ENCODE measurements around the gene DISC1.

The DISC1 gene

GRCh38 chr1:231619257-231619634 is 7.3 kb upstream of the DISC1 start:
- TF ChIP-seq, protein P1, sequence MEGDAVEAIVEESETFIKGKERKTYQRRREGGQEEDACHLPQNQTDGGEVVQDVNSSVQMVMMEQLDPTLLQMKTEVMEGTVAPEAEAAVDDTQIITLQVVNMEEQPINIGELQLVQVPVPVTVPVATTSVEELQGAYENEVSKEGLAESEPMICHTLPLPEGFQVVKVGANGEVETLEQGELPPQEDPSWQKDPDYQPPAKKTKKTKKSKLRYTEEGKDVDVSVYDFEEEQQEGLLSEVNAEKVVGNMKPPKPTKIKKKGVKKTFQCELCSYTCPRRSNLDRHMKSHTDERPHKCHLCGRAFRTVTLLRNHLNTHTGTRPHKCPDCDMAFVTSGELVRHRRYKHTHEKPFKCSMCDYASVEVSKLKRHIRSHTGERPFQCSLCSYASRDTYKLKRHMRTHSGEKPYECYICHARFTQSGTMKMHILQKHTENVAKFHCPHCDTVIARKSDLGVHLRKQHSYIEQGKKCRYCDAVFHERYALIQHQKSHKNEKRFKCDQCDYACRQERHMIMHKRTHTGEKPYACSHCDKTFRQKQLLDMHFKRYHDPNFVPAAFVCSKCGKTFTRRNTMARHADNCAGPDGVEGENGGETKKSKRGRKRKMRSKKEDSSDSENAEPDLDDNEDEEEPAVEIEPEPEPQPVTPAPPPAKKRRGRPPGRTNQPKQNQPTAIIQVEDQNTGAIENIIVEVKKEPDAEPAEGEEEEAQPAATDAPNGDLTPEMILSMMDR (IDR thresholded peaks at IDR 0.05) = no peak

DNA sequence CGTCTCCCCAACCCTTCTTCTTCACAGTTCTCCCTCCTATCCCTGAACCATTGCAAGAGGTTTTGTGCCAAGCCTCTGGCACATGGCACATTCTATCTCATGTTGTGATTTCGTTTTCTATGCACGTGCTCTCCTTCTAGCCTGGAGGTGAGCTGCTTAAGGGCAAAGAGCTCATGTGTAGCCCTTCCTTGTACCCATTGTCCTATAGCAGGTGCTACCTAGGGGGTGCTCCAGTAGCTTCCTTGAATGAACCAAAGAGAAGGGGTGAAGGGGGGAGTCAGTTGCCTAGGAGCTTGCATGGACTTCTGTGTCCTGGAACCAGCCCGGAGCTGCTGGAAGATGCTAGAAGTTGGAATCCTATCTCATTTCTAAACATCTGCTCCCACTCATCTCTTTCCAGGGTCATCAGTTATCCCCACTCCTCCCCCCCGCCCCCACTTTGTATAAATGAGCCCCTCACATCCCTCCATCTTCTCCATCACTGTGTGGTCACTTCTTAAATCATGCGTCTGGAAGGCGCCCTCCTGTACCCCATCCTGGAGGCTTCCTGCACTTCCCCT is 535 bp upstream of the DISC1 start:
- TF ChIP-seq, protein P1 (IDR thresholded peaks at IDR 0.05) = no peak

GRCh38 chr1:231626951-231627614 is 493 bp downstream of the DISC1 start:
- TF ChIP-seq, protein P1 (IDR thresholded peaks at IDR 0.05) = no peak

DNA sequence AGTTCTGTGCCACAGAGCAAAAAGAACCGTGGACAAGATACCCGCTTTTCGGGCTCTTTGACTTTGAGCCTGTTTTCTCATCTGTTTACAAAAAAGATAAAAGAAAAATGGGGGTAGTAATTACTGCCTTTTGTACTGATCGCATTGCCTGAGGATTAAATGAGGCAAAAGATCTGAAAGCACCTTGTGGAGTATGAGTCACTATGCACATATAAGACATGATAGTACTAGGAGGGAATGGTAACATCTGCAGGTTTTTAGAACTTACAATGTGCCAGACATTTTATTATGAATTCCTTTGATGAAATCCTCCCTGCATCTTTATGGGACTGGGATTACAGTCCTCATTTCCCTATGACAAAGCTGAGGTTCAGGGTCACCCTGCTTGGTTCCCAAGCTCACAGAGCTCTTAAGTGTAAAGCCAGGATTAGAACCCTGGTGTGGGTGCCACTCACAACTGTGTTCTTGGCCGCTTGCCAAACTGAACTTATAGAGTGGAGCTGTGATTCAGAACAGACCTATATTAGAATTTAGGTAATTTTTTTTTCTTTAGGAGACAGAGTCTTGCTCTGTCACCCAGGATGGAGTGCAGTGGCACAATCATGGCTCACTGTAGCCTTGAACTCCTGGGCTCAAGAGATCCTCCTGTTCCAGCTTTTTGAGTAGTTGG is 1.8 kb downstream of the DISC1 start:
- TF ChIP-seq, protein P1 (IDR thresholded peaks at IDR 0.05) = no peak

- TF ChIP-seq, protein P1 (IDR thresholded peaks at IDR 0.05) = no peak
These were observed 2.5 kb downstream of the DISC1 start for GRCh38 chr1:231629132-231629531.

GRCh38 chr1:231630558-231631205 is 4.1 kb downstream of the DISC1 start:
- TF ChIP-seq, protein P1 (IDR thresholded peaks at IDR 0.05) = no peak

- TF ChIP-seq, protein P1 (IDR thresholded peaks at IDR 0.05) = no peak
These were observed 5.1 kb downstream of the DISC1 start for GRCh38 chr1:231631717-231632116.

Data from LNCAP (cell line).